ENCODE data around the gene EME2.
A peak's percentile ranks its signal among the peaks of the same experiment; 100 is the strongest.

EME2 gene

GRCh38 chr16:1779741-1780676 lies 7.4 kb downstream of the EME2 start:
- no peak for DNase-seq

GRCh38 chr16:1780677-1781072 lies 8.1 kb downstream of the EME2 start:
- no peak for DNase-seq

- no peak for DNase-seq
Measured at GRCh38 chr16:1781254-1781653, 8.6 kb downstream of the EME2 start.

GRCh38 chr16:1781758-1782407 lies 9.3 kb downstream of the EME2 start:
- DNase-seq: peak; percentile 40

- peak; percentile 99 for DNase-seq
Measured at GRCh38 chr16:1782408-1783264, 10.0 kb downstream of the EME2 start, which contains the start of the genes NUBP2 and SPSB3. TSS of gene NUBP2 (plus strand) at chr16:1782960. CDS start at chr16:1783021, 61 bp downstream. TSS of gene SPSB3 (minus strand) at chr16:1782571. CDS start at chr16:1781483, 1,088 bp downstream.

GRCh38 chr16:1784977-1785845 lies 12.6 kb downstream of the EME2 start:
- no peak for DNase-seq

- no peak for DNase-seq
Measured at GRCh38 chr16:1785846-1786170, 13.2 kb downstream of the EME2 start.

GRCh38 chr16:1786242-1787055 lies 13.8 kb downstream of the EME2 start:
- no peak for DNase-seq

- DNase-seq: no peak
Measured at GRCh38 chr16:1787056-1787321, 14.4 kb downstream of the EME2 start.

- DNase-seq: no peak
Measured at GRCh38 chr16:1787322-1788094, 14.9 kb downstream of the EME2 start.

- DNase-seq: no peak
Measured at GRCh38 chr16:1788095-1788707, 15.6 kb downstream of the EME2 start.

- no peak for DNase-seq
Measured at GRCh38 chr16:1788708-1789100, 16.1 kb downstream of the EME2 start.

- DNase-seq: no peak
Measured at GRCh38 chr16:1789643-1790045, 17.0 kb downstream of the EME2 start.

GRCh38 chr16:1790261-1790610 lies 17.6 kb downstream of the EME2 start:
- DNase-seq: no peak

GRCh38 chr16:1790611-1791255 lies 18.1 kb downstream of the EME2 start:
- DNase-seq: no peak

GRCh38 chr16:1791256-1791942 lies 18.8 kb downstream of the EME2 start:
- no peak for DNase-seq

GRCh38 chr16:1791943-1792812 lies 19.6 kb downstream of the EME2 start:
- no peak for DNase-seq

All from CD4-positive, alpha-beta T cell treated with Interleukin-6 for 4 hours (primary cell).